HG03139 (cell line): ENCODE measurements around the gene ICA1.

ENCODE experiments used
- ATAC-seq: cut with Tn5 transposase; IDR thresholded peaks from one replicate; pipeline ENCODE4 v1.9.1; 2021; ENCODE audit not compliant: unreplicated experiment

ICA1 gene

DNA sequence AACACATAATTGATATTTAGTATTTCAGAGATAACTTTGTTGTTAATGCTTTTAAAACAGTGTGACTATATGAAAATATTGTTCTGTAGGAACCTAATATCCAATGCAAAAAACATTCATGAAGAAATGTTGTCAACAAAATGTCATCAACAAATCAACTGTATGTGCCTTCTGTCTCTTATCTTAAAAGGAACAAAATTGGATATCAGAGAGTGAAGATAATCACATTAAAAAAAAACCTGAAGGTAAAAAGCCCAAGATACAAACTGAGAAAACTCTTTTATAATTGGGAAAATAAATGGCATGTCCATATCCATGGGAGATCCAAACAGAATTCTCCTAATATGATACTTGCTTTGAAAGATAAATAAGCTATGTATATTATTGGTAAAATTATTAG lies 33.9 kb downstream of the ICA1 start:
- no peak for ATAC-seq

- no peak for ATAC-seq
These were observed 34.7 kb downstream of the ICA1 start for GRCh38 chr7:8227261-8227660.

DNA sequence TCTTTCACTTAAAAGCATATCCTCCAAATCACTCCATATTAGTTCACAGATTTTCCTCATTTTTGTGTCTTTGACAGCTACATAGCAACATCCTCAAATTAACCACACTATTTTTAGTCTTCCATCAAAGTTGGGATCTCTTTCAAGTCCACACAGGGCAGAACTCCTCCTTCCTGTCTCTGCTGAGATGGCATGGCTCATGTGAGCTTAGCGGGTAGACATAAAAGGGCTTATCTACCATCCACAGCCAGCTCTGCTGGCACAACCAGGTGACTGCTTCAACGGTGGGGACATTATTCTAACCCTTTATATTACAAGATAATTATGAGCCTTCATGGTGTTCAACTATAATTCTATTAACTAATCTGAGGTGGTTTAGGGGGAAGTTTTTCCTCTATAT lies 35.5 kb downstream of the ICA1 start:
- ATAC-seq: no peak

- ATAC-seq: no peak
These were observed 40.4 kb downstream of the ICA1 start for GRCh38 chr7:8221567-8221966.

GRCh38 chr7:8221101-8221495 lies 40.9 kb downstream of the ICA1 start:
- no peak for ATAC-seq

- ATAC-seq: no peak
These were observed 41.4 kb downstream of the ICA1 start for GRCh38 chr7:8220376-8221100.

DNA sequence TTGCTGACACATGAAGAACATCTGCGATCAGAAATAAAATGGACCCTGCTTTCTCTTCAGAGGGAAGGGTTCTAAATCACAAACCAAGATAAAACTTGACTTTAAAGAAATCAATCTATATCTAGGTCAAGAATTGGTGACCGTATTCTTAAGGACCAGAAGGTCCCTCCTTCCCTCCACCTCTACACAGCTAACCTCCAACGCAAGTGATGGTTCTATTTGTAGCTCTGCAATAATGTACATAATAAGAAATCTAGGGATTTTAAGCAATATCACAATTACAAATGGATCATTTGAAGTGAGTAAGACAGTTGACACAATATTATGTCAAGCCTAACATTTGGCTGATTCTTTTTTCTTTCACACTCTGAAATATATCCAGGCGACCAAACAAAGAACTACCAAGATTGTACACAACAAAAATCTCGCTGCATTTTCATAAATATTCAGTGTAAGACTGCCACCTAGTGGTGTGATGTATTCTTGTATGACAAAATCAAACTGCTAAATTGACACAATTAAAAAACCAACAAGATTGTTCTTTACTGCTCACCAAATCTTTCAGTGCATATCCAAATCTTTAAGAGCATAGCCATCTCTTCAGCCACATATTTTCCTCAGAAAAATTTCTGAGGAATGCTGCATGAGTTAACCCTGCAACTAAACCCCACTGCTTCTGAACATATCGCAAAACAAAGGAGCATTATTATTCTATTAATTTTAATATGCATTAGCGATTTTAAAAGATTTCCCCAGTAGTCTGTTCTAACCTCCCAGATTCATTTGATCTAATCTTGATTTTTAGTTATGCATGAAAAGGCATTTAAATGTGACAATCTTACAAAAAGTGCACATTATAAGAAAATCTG lies 44.5 kb downstream of the ICA1 start:
- no peak for ATAC-seq

- ATAC-seq: no peak
These were observed 45.7 kb downstream of the ICA1 start for GRCh38 chr7:8216334-8216690.

GRCh38 chr7:8215648-8216333 lies 46.2 kb downstream of the ICA1 start:
- ATAC-seq: no peak

GRCh38 chr7:8214244-8214824 lies 47.6 kb downstream of the ICA1 start:
- no peak for ATAC-seq

DNA sequence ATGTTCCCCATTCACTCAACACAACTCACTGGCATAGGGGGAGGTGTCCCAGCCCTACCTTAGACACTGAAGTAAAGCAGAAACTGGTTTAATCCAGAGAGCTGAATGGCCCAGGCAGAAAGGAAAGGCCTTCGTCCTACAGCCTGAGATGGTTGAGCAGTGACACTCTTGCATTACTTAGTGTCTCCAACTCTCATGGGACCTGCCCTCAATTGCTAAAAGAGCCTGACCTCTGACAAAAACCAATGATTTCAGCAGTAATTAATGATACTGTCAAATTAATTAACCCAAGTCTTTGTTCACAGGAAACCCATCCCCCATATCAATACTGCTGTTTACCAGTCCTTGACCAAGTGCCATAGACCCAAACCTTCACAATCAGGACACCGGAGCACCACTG lies 48.6 kb downstream of the ICA1 start:
- no peak for ATAC-seq

DNA sequence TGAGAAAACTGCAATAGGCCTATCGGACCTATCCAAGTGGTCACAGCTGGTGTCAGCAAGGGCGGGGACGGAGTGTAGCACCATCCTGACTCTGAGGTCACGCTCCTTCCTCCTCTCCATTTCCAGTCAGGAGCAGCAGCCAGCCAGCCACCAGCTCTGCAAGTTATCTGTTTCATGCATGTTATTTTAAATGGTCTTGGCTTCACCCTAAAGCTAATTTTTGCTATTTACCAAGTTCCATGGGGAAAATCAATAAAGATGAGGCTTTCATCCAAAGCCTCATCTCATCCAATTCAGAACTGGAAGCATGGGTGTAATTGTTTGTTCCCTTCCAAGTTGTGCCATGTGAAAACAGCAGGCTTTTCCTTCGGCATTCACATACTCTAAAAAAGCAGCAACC lies 49.3 kb downstream of the ICA1 start:
- no peak for ATAC-seq

DNA sequence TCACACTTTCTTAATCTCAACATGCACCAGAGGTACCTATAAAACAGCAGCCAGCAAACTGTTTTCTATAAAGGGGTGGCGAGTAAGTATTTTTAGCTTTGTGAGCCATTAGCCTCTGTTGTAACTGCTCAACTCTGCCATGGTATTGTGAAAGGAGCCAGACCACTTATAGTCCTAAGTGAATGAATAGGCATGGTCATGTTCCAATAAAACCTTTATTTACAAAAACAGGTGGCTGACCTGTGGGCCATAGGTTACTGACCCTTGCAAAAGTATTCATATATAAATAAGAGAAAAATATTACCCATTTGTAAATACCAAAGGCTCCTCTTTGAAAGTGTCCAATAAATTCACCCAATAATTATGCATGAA lies 50.3 kb downstream of the ICA1 start:
- no peak for ATAC-seq

GRCh38 chr7:8210845-8211724 lies 50.9 kb downstream of the ICA1 start:
- no peak for ATAC-seq

DNA sequence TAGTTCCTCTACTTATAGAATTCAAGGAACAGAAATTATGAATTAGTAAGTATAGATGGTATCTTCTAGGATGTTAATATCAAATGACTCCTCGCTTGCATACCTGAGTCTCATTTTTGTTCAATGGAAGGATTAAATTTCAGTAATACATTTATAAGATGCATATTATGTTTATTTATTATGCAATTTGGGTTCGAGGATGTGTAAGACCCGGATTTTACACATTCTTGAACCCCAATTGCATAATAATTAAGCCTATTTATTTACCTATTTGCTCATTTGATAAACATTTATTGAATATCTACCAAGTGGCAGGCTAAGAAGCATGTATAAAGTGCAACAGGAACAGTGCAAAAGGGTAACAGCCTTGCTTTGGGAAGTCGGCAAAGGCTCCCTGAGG lies 52.6 kb downstream of the ICA1 start:
- no peak for ATAC-seq

DNA sequence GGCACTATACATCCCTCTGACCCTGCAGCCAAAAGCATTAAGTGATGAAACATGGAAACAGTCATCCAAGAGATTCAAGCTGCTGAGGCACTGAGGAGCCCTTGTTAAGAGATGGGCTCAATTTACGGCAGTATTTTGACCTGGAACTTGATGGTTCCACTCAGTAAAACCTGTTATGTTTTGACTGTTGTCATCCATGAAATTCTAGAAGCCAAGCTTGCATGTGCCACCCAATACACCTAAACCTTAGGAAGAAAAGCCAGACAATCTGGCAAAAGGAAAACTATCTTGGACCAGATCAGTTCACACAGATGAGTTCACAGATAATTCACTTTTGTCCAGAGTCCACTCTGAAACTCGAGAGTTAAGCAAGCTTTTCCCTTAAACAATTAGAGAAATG lies 53.2 kb downstream of the ICA1 start:
- no peak for ATAC-seq

GRCh38 chr7:8206956-8207355 lies 55.0 kb downstream of the ICA1 start:
- no peak for ATAC-seq

- ATAC-seq: no peak
These were observed 56.4 kb downstream of the ICA1 start for GRCh38 chr7:8205537-8205936.

DNA sequence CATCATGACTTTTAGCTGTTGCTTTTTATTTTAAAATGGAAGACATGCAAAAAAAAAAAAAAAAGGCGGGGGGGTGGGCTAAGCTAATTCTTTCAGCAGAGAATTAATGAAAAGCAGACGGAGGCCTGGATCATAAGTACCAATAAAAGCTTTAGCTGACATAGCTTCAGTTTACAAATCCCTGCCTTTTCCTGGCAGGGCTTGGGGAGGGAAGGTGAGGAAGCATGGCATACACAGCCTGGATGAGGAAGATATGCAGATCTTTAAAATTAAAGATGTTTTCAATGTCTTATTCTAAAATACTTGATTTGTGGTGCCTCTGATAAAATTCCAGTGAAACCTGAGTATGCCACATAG lies 57.0 kb downstream of the ICA1 start:
- no peak for ATAC-seq

DNA sequence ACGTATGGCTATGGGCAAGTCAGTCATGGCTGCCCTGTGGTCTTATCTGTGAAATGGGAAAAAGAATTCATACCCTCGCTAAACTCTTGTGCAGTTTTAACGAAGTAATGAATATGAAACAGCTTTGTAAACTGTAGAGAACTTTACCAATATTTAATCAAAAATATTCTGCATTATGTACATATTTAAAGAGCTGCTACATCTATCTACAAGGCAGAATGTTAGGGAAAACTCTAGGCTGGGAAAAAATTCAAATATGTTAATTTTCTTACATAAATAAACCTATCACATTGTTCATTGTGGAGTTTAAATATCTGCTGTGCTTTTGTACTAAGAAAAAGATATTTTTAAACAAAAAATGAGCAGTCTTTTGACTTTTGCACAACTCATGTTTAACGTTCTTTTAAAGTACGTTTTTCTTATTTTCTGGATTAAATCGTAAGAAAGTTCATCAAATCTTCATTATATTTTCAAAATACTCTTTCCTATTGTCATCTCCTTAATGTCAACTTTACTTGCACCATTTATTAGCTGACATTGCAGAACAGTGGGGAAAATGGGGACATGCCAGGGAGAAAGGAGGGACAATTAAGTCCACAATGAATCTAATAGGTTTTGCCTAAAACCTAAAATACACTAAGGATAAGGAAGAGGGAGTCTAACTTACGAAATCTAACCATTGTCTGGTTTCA lies 57.5 kb downstream of the ICA1 start:
- ATAC-seq: no peak
